HepG2 (cell line): Measurements from ENCODE around the gene NFASC. TPM values are rescaled to one million over a fixed set of nuclear protein-coding genes. Genes with fewer than 3 reads are reported as not detected.

ENCODE experiments used
- ATAC-seq: fragments of 200-7000 bp; cut with Tn5 transposase; 3 replicates; pipeline ENCODE4 v1.9.1; 2020; ENCODE audit warnings: mild to moderate bottlenecking, moderate library complexity
- BruUV-seq: library from RNA; stranded (reverse); fragments of 400-500 nt; replicated peaks from 2 replicates; lab custom pipeline; 2021; lab: Mats Ljungman, UMichigan
- CTCF ChIA-PET: fragments of 300-600 bp; formaldehyde crosslinking; extraction: SDS; loops from one replicate; lab custom pipeline; 2021; ENCODE audit warnings: low total read pairs, inconsistent platforms, low intra/inter-chr PET ratio; lab: Yijun Ruan, JAX
- POLR2A ChIA-PET: fragments of 350-600 bp; sonication (Branson Sonifier 250); formaldehyde crosslinking; loops from one replicate; lab custom pipeline; 2020; ENCODE audit warnings: antibody characterized with exemption, inconsistent platforms; lab: Yijun Ruan, JAX
- DNase-seq: peaks from one replicate; pipeline ENCODE4 v3.0.0-alpha.2; 2015; ENCODE audit warnings: low spot score
- FAIRE-seq: peaks from 3 replicates; lab custom pipeline; 2011; peaks lifted over from hg19 to GRCh38; lab: Jason Lieb, UNC
- H2AFZ ChIP-seq: one replicate; pipeline ENCODE4 v1.6.1; 2011; ENCODE audit warnings: low read length, inconsistent platforms
- H3K27ac ChIP-seq: fragments of 300-600 bp; 3 replicates; pipeline ENCODE4 v1.8.0; 2011; ENCODE audit warnings: mixed run types, mild to moderate bottlenecking, mixed read lengths, low read length, inconsistent platforms; ENCODE audit not compliant: insufficient read depth; ENCODE audit errors: extremely low read length
- H3K27me3 ChIP-seq, 2 experiments: fragments of 200-600 bp in 1 of 2; 2 replicates in 1 of 2; 3 replicates in 1 of 2; pipeline versions ENCODE4 v1.6.0 to v1.8.0; 2011; ENCODE audit warnings: low read length in 2 of 2, mild to moderate bottlenecking in 2 of 2, moderate library complexity in 2 of 2, inconsistent platforms in 1 of 2; ENCODE audit not compliant: insufficient read depth in 2 of 2, control insufficient read depth in 1 of 2
- H3K36me3 ChIP-seq, 2 experiments: fragments of 200-600 bp in 1 of 2; replicated peaks in 1 of 2; 2 replicates in 1 of 2; 3 replicates in 1 of 2; pipeline versions ENCODE4 v1.5.1 to v1.8.0; 2011; ENCODE audit warnings: low read length in 2 of 2, inconsistent platforms in 1 of 2; ENCODE audit not compliant: insufficient read depth in 2 of 2, control insufficient read depth in 1 of 2
- H3K4me1 ChIP-seq: 2 replicates; pipeline ENCODE4 v1.5.1; 2012; ENCODE audit warnings: low read length, inconsistent platforms; ENCODE audit not compliant: insufficient read depth
- H3K4me2 ChIP-seq: 2 replicates; pipeline ENCODE4 v1.6.0; 2011; ENCODE audit warnings: low read depth, low read length, inconsistent platforms
- H3K4me3 ChIP-seq, 3 experiments: fragments of 200-600 bp in 1 of 3; sonication (generic), shearing (Covaris generic) in 1 of 3; replicated peaks in 1 of 3; 2 replicates each; pipeline ENCODE4 v1.5.1; 2011 to 2016; ENCODE audit warnings: low read length in 3 of 3, inconsistent platforms in 2 of 3, low read depth in 2 of 3, mild to moderate bottlenecking in 2 of 3, control low read depth in 1 of 3, mixed read lengths in 1 of 3; ENCODE audit not compliant: insufficient read depth in 1 of 3
- H3K79me2 ChIP-seq: one replicate; pipeline ENCODE4 v1.6.1; 2011; ENCODE audit warnings: low read length, inconsistent platforms; ENCODE audit not compliant: insufficient read depth
- H3K9ac ChIP-seq: 2 replicates; pipeline ENCODE4 v1.6.0; 2011; ENCODE audit warnings: mild to moderate bottlenecking, low read depth, low read length, inconsistent platforms; ENCODE audit not compliant: insufficient read depth
- H3K9me3 ChIP-seq: 2 replicates; pipeline ENCODE4 v1.5.1; 2012; ENCODE audit warnings: mild to moderate bottlenecking, low read length
- H4K20me1 ChIP-seq: 2 replicates; pipeline ENCODE4 v1.6.0; 2011; ENCODE audit warnings: inconsistent platforms, mild to moderate bottlenecking, low read length, moderate library complexity; ENCODE audit not compliant: insufficient read depth
- FOXA3 ChIP-seq: IDR thresholded peaks from 2 replicates; pipeline ENCODE4 v1.6.1; 2016; ENCODE audit warnings: missing genetic modification reagents, missing compliant biosample characterization
- FOXK2 ChIP-seq: fragments of 450-650 bp; IDR thresholded peaks from 2 replicates; pipeline ENCODE4 v1.6.1; 2016
- KAT7 ChIP-seq: IDR thresholded peaks from 2 replicates; pipeline ENCODE4 v1.6.1; 2018; ENCODE audit warnings: borderline replicate concordance, missing compliant biosample characterization
- MED13 ChIP-seq: sonication (generic); formaldehyde crosslinking; IDR thresholded peaks from 2 replicates; pipeline ENCODE4 v1.5.0; 2020; ENCODE audit warnings: missing genetic modification reagents
- PREB ChIP-seq: sonication (generic); formaldehyde crosslinking; IDR thresholded peaks from 2 replicates; pipeline ENCODE4 v1.4.0; 2020; ENCODE audit warnings: missing genetic modification reagents
- ZKSCAN1 ChIP-seq: fragments of 150-350 bp; IDR thresholded peaks from 2 replicates; pipeline ENCODE4 v1.6.1; 2014; ENCODE audit warnings: low read length
- ZNF34 ChIP-seq: sonication (generic); formaldehyde crosslinking; IDR thresholded peaks from 2 replicates; pipeline ENCODE4 v1.4.0; 2020; ENCODE audit warnings: mild to moderate bottlenecking, missing genetic modification reagents, borderline replicate concordance
- ZNF451 ChIP-seq: sonication (generic); formaldehyde crosslinking; IDR thresholded peaks from 2 replicates; pipeline ENCODE4 v1.5.0; 2020; ENCODE audit warnings: mild to moderate bottlenecking, missing genetic modification reagents
- ZNF484 ChIP-seq: sonication (generic); formaldehyde crosslinking; IDR thresholded peaks from 2 replicates; pipeline ENCODE4 v1.5.1; 2020; ENCODE audit warnings: mild to moderate bottlenecking, low read depth, missing genetic modification reagents, borderline replicate concordance
- ZNF580 ChIP-seq: IDR thresholded peaks from 2 replicates; pipeline ENCODE4 v1.6.1; 2016; ENCODE audit warnings: low read depth, borderline replicate concordance
- ZNF788 ChIP-seq: sonication (generic); formaldehyde crosslinking; IDR thresholded peaks from 2 replicates; pipeline ENCODE4 v1.5.0; 2020; ENCODE audit warnings: mild to moderate bottlenecking, missing genetic modification reagents, borderline replicate concordance
- ZNF800 ChIP-seq: sonication (generic); formaldehyde crosslinking; IDR thresholded peaks from 2 replicates; pipeline ENCODE4 v1.4.0; 2020; ENCODE audit warnings: missing genetic modification reagents
- WGBS: methylation state at CpG from one replicate; pipeline ENCODE4 v1.1.6; 2017; ENCODE audit warnings: low lambda C conversion rate; 5-methylcytosine and 5-hydroxymethylcytosine counted together
- in situ Hi-C: cut with HindIII; loops from 2 replicates; pipeline ENCODE4 v1.10.0; 2017; ENCODE audit warnings: low pct_unique_long_range_greater_than_20kb; ENCODE audit not compliant: extremely low pct_ligation_motif_present
- intact Hi-C: fragments of 100-400 bp; cut with micrococcal nuclease; formaldehyde crosslinking; loops from one replicate; pipeline ENCODE4 v1.10.0; 2022; ENCODE audit not compliant: unreplicated experiment
- polyA plus RNA-seq, 8 experiments: library from polyadenylated mRNA; depleted of rRNA in 3 of 8; stranded (reverse) in 7 of 8; unstranded in 1 of 8; fragments of >200 nt; fragmentation: Illumina TruSeq in 4 of 8; extraction: Trizol in 4 of 8; gene quantifications; 2 replicates each; pipeline versions ENCODE4 v1.2.1 to v1.2.3, GENCODE V29; 2011 to 2016; ENCODE audit warnings: low read depth in 4 of 8, missing spikeins in 1 of 8, mixed read lengths in 1 of 8; ENCODE audit not compliant: insufficient read depth in 1 of 8
- total RNA-seq, 5 experiments: library from RNA; depleted of rRNA; stranded (reverse); fragments of >200 nt; fragmentation: Illumina TruSeq; extraction: Trizol; gene quantifications; 2 replicates each; pipeline ENCODE4 v1.2.3, GENCODE V29; 2016; ENCODE audit warnings: low read depth in 1 of 5
- TF ChIP-seq, protein P1 (sequence below): IDR thresholded peaks from 2 replicates; pipeline ENCODE4 v1.6.1; 2016; ENCODE audit warnings: control low read depth
- TF ChIP-seq, protein P2 (sequence below): sonication (generic); formaldehyde crosslinking; IDR thresholded peaks from 2 replicates; pipeline ENCODE4 v1.4.0; 2020; ENCODE audit warnings: missing genetic modification reagents

Gene NFASC
- total and polyA plus RNA-seq, 2 of the 13 experiments (the other 11 are each of a cell fraction or from before 2014, with no cell fraction given) = not detected

DNA sequence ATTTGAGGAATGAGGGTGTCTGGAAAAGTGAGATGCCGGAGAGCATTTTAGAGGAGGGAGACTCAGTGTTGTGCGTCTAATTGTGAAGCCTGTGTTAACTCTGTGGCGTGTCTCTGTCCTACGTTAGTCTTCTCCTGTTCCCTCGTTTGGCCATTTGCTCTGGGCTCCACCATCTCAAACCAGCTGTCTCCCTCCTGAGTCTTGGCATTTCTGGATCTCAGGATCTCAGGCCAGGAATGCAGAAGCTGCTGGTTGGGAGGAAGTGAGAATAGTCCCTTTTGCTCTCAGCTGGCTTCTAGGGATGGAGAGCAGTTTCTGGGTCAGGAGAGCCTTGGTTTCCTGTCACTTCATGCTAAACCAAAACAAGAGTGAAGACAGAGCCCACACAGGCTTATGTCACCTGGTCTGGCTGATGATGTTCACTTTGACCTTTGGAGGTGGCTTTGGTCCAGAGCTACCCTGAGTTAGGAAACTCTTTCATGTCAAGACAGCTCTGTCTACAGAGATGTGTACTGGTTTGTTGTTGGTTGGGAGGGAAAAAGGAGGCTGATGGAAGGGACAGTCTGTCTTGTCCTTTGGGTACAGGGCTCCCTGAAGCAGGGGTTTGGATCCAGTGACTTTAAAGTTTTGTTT is 859 bp downstream of the NFASC start:
- no peak for DNase-seq
- no peak overlapping the region for H3K4me2 ChIP-seq
- in situ Hi-C loops (no loop called here), intact Hi-C loops (no loop called here)
- peaks cover 2 to 22% of the 10 kb centered on the region in 2 experiments; a peak in 4 of 5 replicates for H3K27me3 ChIP-seq
- no peak for FAIRE-seq
- no peaks in the 10 kb centered on the region for H3K4me1 ChIP-seq
- no peak overlapping the region for H3K9ac ChIP-seq
- TF ChIP-seq, protein P1, sequence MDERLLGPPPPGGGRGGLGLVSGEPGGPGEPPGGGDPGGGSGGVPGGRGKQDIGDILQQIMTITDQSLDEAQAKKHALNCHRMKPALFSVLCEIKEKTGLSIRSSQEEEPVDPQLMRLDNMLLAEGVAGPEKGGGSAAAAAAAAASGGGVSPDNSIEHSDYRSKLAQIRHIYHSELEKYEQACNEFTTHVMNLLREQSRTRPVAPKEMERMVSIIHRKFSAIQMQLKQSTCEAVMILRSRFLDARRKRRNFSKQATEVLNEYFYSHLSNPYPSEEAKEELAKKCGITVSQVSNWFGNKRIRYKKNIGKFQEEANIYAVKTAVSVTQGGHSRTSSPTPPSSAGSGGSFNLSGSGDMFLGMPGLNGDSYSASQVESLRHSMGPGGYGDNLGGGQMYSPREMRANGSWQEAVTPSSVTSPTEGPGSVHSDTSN (CRISPR knock-in tag) = no peak
- no peak for TF ChIP-seq ZNF484
- no peak for TF ChIP-seq ZNF451 (CRISPR knock-in tag)
- TF ChIP-seq FOXK2 = no peak
- no peak for TF ChIP-seq FOXA3 (CRISPR knock-in tag)
- TF ChIP-seq PREB = no peak
- TF ChIP-seq ZNF580 (CRISPR knock-in tag) = no peak
- TF ChIP-seq, protein P2, sequence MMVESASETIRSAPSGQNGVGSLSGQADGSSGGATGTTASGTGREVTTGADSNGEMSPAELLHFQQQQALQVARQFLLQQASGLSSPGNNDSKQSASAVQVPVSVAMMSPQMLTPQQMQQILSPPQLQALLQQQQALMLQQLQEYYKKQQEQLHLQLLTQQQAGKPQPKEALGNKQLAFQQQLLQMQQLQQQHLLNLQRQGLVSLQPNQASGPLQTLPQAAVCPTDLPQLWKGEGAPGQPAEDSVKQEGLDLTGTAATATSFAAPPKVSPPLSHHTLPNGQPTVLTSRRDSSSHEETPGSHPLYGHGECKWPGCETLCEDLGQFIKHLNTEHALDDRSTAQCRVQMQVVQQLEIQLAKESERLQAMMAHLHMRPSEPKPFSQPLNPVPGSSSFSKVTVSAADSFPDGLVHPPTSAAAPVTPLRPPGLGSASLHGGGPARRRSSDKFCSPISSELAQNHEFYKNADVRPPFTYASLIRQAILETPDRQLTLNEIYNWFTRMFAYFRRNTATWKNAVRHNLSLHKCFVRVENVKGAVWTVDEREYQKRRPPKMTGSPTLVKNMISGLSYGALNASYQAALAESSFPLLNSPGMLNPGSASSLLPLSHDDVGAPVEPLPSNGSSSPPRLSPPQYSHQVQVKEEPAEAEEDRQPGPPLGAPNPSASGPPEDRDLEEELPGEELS (CRISPR knock-in tag) = no peak
- TF ChIP-seq ZNF800 (CRISPR knock-in tag) = no peak
- TF ChIP-seq KAT7 (CRISPR knock-in tag) = no peak
- no peak for TF ChIP-seq ZNF788
- no peak for TF ChIP-seq ZNF34 (CRISPR knock-in tag)
- TF ChIP-seq MED13 = no peak
- TF ChIP-seq ZKSCAN1 = no peak
- no peaks in the 10 kb centered on the region for H4K20me1 ChIP-seq
- no peak for ATAC-seq
- WGBS = 11% methylated on average over 5 of the region's 5 CpGs
- POLR2A ChIA-PET = no interaction called here
- H3K36me3 ChIP-seq = no peaks in the 10 kb centered on the region
- no peak overlapping the region for H3K27ac ChIP-seq
- H3K9me3 ChIP-seq = no peaks in the 10 kb centered on the region
- CTCF ChIA-PET = no interaction called here
- H3K4me3 ChIP-seq = no peak overlapping the region
- no peaks in the 10 kb centered on the region for H3K79me2 ChIP-seq
- BruUV-seq = no TSS peak
- no peak overlapping the region for H2AFZ ChIP-seq
